ENCODE results near the gene MLLT3.

MLLT3 gene

GRCh38 chr9:20331095-20331685 lies 291.1 kb downstream of the MLLT3 start:
- H3K4me3 ChIP-seq (ENCODE audit: control insufficient read depth, low read depth, low read length), result no peak overlapping the region
- TF ChIP-seq CTCF (IDR thresholded peaks at IDR 0.05; ENCODE audit: control insufficient read depth, insufficient read depth, low read depth, low read length, missing control alignments), result no peak
- DNase-seq (ENCODE audit: low read depth), result no peak

GRCh38 chr9:20330688-20331087 lies 291.6 kb downstream of the MLLT3 start:
- no peak for TF ChIP-seq CTCF (IDR thresholded peaks at IDR 0.05; ENCODE audit: control insufficient read depth, insufficient read depth, low read depth, low read length, missing control alignments)
- DNase-seq (ENCODE audit: low read depth), result no peak
- no peak overlapping the region for H3K4me3 ChIP-seq (ENCODE audit: control insufficient read depth, low read depth, low read length)

GRCh38 chr9:20326516-20326915 lies 295.8 kb downstream of the MLLT3 start:
- DNase-seq (ENCODE audit: low read depth), result no peak
- no peak overlapping the region for H3K4me3 ChIP-seq (ENCODE audit: control insufficient read depth, low read depth, low read length)
- TF ChIP-seq CTCF (IDR thresholded peaks at IDR 0.05; ENCODE audit: control insufficient read depth, insufficient read depth, low read depth, low read length, missing control alignments), result no peak

- DNase-seq (ENCODE audit: low read depth), result no peak
- no peak overlapping the region for H3K4me3 ChIP-seq (ENCODE audit: control insufficient read depth, low read depth, low read length)
- no peak for TF ChIP-seq CTCF (IDR thresholded peaks at IDR 0.05; ENCODE audit: control insufficient read depth, insufficient read depth, low read depth, low read length, missing control alignments)
Observed at GRCh38 chr9:20325008-20325407, 297.3 kb downstream of the MLLT3 start.

DNA sequence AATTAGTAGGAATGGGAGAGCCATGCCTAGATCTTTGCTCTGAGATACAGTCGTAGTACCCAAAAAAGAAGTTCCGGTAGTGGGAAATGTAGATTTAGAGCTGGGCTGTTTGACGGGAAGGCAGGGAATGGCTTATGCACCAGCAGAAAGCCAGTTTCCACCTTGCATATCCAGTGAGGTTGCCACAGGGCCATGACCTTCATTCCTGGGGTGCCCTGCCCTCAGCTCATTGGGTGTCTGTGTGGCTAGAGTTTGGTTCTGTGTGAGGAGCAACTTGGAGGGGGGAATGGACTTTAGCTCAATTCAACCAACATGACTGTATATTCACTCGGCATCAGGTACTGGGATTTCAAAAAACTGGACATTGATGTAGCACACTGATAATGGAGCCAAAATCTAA lies 300.1 kb downstream of the MLLT3 start:
- TF ChIP-seq CTCF (IDR thresholded peaks at IDR 0.05; ENCODE audit: control insufficient read depth, insufficient read depth, low read depth, low read length, missing control alignments), result no peak
- DNase-seq (ENCODE audit: low read depth), result no peak

DNA sequence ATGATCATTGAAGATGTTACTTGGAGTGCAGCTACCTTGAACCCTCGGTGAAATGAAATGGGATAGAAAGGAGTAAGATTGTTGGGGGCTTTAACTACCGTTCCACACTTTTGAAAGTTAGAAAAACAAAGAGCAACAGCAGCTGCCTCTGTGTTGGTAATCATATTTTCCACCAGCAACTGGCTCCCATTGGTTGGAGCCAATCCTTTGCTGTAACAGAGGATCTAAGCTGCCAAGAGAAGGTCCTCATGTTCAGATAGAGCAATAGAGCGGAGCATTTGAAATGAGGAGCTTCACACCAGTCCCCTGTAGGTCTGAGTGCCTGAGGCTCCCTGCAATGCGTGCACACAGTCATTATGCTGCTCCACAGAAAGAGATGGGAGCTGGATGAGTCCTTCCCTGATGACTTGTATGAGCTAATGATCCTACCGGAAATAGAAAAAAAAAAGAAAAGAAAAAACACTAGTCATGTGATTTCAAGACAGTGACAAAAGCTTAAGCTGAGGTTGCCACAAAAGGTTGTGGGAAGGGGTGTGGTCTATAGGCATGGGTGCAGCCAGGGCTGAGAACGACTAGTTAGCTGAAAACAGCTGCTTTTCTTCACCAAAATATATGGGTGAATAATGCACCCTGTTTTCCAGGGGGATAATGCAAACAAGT lies 300.7 kb downstream of the MLLT3 start:
- no peak overlapping the region for H3K4me3 ChIP-seq (ENCODE audit: control insufficient read depth, low read depth, low read length)
- no peak for TF ChIP-seq CTCF (IDR thresholded peaks at IDR 0.05; ENCODE audit: control insufficient read depth, insufficient read depth, low read depth, low read length, missing control alignments)
- DNase-seq (ENCODE audit: low read depth), result no peak

More for the DNA sequence above, 300.1 kb downstream of the MLLT3 start:
- no peak overlapping the region for H3K4me3 ChIP-seq (ENCODE audit: control insufficient read depth, low read depth, low read length)
